Stimulated activated naive B cell treated with anti-CD40 and anti-IgM and Interleukin-4, amounts not matched to agents 10 μg/mL and 1 μg/mL and 100 μg/mL, for 72 hours (primary cell): ENCODE results near the gene FSD2.
A peak's percentile ranks its signal among the peaks of the same experiment; 100 is the strongest.
"Not testable (repeated sequence)": the region's sequence is repeated elsewhere in the genome, so short reads cannot be mapped to it uniquely, and the experiment has no call there.

Experiments used
- ATAC-seq, 2 donors: fragments of 150-1000 bp; cut with Tn5 transposase; replicated peaks; 2 replicates each; pipeline ENCODE4 v1.10.0; 2021; ENCODE audit warnings: moderate library complexity in 1 of 2
- DNase-seq: peaks from one replicate; pipeline ENCODE4 v3.0.0; 2021
- H3K27ac Mint-ChIP-seq: one replicate; pipeline ENCODE4 v1.8.0; 2022; ENCODE audit warnings: mild to moderate bottlenecking, mixed read lengths
- H3K27me3 Mint-ChIP-seq, 2 donors: one replicate each; pipeline ENCODE4 v1.8.0; 2022; ENCODE audit warnings: mixed read lengths in 2 of 2
- H3K36me3 Mint-ChIP-seq, 2 donors: one replicate each; pipeline ENCODE4 v1.8.0; 2022; ENCODE audit warnings: mixed read lengths in 2 of 2, mild to moderate bottlenecking in 1 of 2
- H3K4me1 Mint-ChIP-seq, 2 donors: one replicate each; pipeline ENCODE4 v1.8.0; 2022; ENCODE audit warnings: mixed read lengths in 2 of 2, mild to moderate bottlenecking in 1 of 2
- H3K4me3 Mint-ChIP-seq, 2 donors: one replicate each; pipeline ENCODE4 v1.8.0; 2022; ENCODE audit warnings: mild to moderate bottlenecking in 2 of 2, mixed read lengths in 2 of 2, moderate library complexity in 1 of 2
- H3K9me3 Mint-ChIP-seq, 2 donors: one replicate each; pipeline ENCODE4 v1.8.0; 2022; ENCODE audit warnings: mixed read lengths in 2 of 2, mild to moderate bottlenecking in 1 of 2

The FSD2 gene

GRCh38 chr15:82798104-82798503 lies 7.8 kb downstream of the FSD2 start:
- H3K27me3 Mint-ChIP-seq: peaks cover 12 to 18% of the 10 kb centered on the region in 2 donors
- ATAC-seq (no peak), DNase-seq (no peak)
- H3K9me3 Mint-ChIP-seq: peaks cover 5 to 7% of the 10 kb centered on the region in 2 donors
- H3K27ac Mint-ChIP-seq: no peak overlapping the region
- H3K4me3 Mint-ChIP-seq: no peak overlapping the region
- peaks cover 11 to 21% of the 10 kb centered on the region in 2 donors for H3K4me1 Mint-ChIP-seq
- peaks cover 5 to 6% of the 10 kb centered on the region in 2 donors for H3K36me3 Mint-ChIP-seq

- no peak overlapping the region for H3K4me3 Mint-ChIP-seq
- H3K36me3 Mint-ChIP-seq: peaks cover 3 to 6% of the 10 kb centered on the region in 2 donors
- H3K4me1 Mint-ChIP-seq: no peaks in the 10 kb centered on the region
- H3K27me3 Mint-ChIP-seq: peaks cover 5 to 13% of the 10 kb centered on the region in 2 donors
- no peak overlapping the region for H3K27ac Mint-ChIP-seq
- DNase-seq (no peak), ATAC-seq (no peak)
- peaks cover 5 to 7% of the 10 kb centered on the region in 2 donors for H3K9me3 Mint-ChIP-seq
Measured at GRCh38 chr15:82793737-82794136, 12.1 kb downstream of the FSD2 start.

- Mint-ChIP-seq H3K9me3 (peaks cover 5 to 7% of the 10 kb centered on the region in 2 donors), H3K4me3 (no peak overlapping the region), H3K27ac (peak overlapping the region; percentile 62), H3K4me1 (no peaks in the 10 kb centered on the region), H3K36me3 (peaks cover 3 to 6% of the 10 kb centered on the region in 2 donors), H3K27me3 (peaks cover 5 to 13% of the 10 kb centered on the region in 2 donors)
- ATAC-seq (no peak), DNase-seq (no peak)
Measured at GRCh38 chr15:82792068-82792467, 13.8 kb downstream of the FSD2 start.

GRCh38 chr15:82790321-82790720 lies 15.5 kb downstream of the FSD2 start:
- no peak overlapping the region for H3K4me3 Mint-ChIP-seq
- no peaks in the 10 kb centered on the region for H3K4me1 Mint-ChIP-seq
- no peak for DNase-seq
- no peak for ATAC-seq
- no peak overlapping the region for H3K27ac Mint-ChIP-seq
- peaks cover 5 to 7% of the 10 kb centered on the region in 2 donors for H3K9me3 Mint-ChIP-seq
- H3K27me3 Mint-ChIP-seq: peaks cover 5 to 7% of the 10 kb centered on the region in 2 donors
- peaks cover 3 to 6% of the 10 kb centered on the region in 2 donors for H3K36me3 Mint-ChIP-seq

- Mint-ChIP-seq H3K27me3 (peaks cover 5 to 6% of the 10 kb centered on the region in 2 donors), H3K27ac (no peak overlapping the region), H3K4me1 (no peaks in the 10 kb centered on the region), H3K36me3 (peaks cover 3 to 6% of the 10 kb centered on the region in 2 donors), H3K9me3 (peaks cover 5 to 7% of the 10 kb centered on the region in 2 donors), H3K4me3 (no peak overlapping the region)
- no peak for DNase-seq
- no peak for ATAC-seq
Measured at GRCh38 chr15:82789491-82789890, 16.4 kb downstream of the FSD2 start.

DNA sequence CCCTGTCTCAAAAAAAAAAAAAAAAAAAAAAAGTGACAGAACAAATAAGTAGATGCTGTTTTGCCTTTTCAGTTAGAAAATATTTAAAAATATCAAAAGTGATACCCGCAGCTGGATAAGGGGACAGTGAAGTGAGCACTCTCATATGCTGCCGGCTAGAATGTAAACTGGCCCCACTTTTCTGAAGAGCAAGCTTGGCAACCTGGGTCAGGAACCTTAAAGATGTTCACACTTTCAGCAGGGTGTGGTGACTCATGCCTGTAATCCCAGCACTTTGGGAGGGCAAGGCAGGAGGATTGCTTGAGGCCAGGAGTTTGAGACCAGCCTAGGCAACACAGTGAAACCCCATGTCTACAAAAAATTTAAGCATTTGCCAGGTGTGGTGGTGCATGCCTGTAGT lies 17.4 kb downstream of the FSD2 start:
- DNase-seq: no peak
- no peaks in the 10 kb centered on the region for H3K4me1 Mint-ChIP-seq
- no peak overlapping the region for H3K27ac Mint-ChIP-seq

GRCh38 chr15:82781349-82781748 lies 24.5 kb downstream of the FSD2 start:
- ATAC-seq: no peak
- Mint-ChIP-seq H3K9me3 (no peaks in the 10 kb centered on the region), H3K27ac (no peak overlapping the region), H3K4me3 (no peak overlapping the region), H3K36me3 (peaks cover 0 to 12% of the 10 kb centered on the region in 2 donors), H3K27me3 (peaks cover 8 to 12% of the 10 kb centered on the region in 2 donors), H3K4me1 (no peaks in the 10 kb centered on the region)
- DNase-seq: no peak

More for the DNA sequence above, 17.4 kb downstream of the FSD2 start:
- ATAC-seq: no peak
- H3K4me3 Mint-ChIP-seq: no peak overlapping the region
- H3K27me3 Mint-ChIP-seq: peaks cover 6 to 12% of the 10 kb centered on the region in 2 donors
- H3K9me3 Mint-ChIP-seq: no peaks in the 10 kb centered on the region
- no peaks in the 10 kb centered on the region for H3K36me3 Mint-ChIP-seq

DNA sequence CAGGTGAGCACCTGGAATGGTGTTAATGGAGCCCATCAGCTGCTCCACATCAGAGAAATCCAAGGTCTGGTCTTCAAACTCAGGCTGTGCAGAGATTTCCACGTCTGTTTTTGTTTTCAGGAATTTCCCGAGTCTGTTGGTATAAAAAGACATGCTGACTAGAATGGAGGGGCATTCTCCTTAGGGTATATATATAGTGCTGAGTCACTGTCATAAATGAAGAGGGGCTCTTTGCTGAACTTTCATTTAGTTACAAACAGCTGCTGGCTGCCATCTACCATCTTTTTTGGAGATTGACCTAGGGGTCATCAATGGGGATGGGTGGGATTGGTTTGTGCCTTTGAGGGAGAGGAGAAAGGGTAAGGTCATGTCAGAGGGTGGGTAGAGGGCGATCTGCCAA lies 27.1 kb downstream of the FSD2 start:
- Mint-ChIP-seq H3K4me1 (no peaks in the 10 kb centered on the region), H3K27me3 (peaks cover 4 to 9% of the 10 kb centered on the region in 2 donors), H3K9me3 (no peaks in the 10 kb centered on the region), H3K4me3 (no peak overlapping the region), H3K27ac (peak overlapping the region; percentile 25), H3K36me3 (peaks cover 2 to 18% of the 10 kb centered on the region in 2 donors)
- no peak for DNase-seq
- no peak for ATAC-seq

DNA sequence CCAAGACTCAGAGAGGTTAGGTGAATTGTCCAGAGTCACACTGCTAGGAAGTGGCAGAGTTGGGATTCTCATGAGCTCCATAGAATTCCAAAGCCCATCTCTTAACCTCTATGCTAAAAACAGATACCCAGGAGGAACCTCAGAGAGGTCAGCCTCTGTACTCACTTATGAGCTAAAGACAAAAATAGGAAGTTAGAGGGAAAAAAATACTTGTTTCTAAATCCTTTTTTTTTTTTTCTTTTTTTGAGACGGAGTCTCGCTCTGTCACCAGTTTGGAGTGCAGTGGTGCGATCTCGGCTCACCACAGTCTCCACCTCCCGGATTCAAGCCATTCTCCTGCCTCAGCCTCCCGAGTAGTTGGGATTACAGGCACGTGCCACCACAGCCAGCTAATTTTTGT lies 31.4 kb downstream of the FSD2 start:
- Mint-ChIP-seq H3K27me3 (peaks cover 0 to 4% of the 10 kb centered on the region in 2 donors), H3K36me3 (peaks cover 2 to 15% of the 10 kb centered on the region in 2 donors), H3K27ac (no peak overlapping the region), H3K4me1 (peaks cover 0 to 3% of the 10 kb centered on the region in 2 donors), H3K4me3 (no peak overlapping the region), H3K9me3 (no peaks in the 10 kb centered on the region)
- DNase-seq (no peak), ATAC-seq (no peak)

DNA sequence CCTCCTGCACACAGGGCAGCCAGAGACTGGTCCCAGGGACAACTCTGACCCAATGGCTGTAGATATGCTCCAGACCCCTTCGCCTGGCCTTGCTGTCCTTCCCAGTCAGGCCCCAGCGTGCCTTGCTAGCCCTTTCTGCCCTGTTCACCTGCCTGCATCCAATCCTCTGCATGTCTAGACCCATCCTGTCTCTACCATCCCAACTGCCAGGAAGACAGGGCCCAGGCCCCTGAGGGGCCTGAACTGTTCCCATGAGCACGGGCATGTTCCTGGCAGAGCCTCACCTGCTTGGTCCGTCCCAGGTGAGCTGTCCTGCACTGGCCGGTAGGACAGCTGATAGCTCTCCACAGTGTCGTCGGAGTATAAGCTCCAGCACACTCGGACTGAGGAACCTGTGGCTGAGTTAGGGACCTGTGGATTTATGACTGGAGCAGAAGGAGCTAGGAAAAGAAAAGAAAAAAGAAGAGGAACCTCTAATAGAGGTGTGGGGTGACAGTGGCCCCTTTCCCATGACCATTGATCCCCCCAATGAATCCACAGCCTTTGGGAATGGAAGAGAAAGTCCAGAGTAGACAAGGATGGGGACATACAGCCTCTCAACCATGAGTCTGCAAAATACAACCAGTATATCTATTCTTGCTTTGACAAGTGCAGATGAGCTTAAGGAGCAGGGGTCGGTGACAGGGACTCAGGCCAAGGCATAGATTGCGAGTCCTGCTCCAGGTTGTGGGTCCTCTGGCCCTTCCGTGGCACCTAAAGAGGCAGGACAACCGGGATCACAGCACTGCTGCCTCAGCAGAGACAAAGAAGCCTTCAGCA lies 33.9 kb downstream of the FSD2 start:
- peaks cover 0 to 3% of the 10 kb centered on the region in 2 donors for H3K9me3 Mint-ChIP-seq
- H3K27me3 Mint-ChIP-seq: peaks cover 0 to 4% of the 10 kb centered on the region in 2 donors
- ATAC-seq (no peak), DNase-seq (no peak)
- peaks cover 0 to 3% of the 10 kb centered on the region in 2 donors for H3K4me1 Mint-ChIP-seq
- peak overlapping the region; percentile 27 for H3K27ac Mint-ChIP-seq
- H3K4me3 Mint-ChIP-seq: no peak overlapping the region
- peaks cover 14 to 26% of the 10 kb centered on the region in 2 donors for H3K36me3 Mint-ChIP-seq

DNA sequence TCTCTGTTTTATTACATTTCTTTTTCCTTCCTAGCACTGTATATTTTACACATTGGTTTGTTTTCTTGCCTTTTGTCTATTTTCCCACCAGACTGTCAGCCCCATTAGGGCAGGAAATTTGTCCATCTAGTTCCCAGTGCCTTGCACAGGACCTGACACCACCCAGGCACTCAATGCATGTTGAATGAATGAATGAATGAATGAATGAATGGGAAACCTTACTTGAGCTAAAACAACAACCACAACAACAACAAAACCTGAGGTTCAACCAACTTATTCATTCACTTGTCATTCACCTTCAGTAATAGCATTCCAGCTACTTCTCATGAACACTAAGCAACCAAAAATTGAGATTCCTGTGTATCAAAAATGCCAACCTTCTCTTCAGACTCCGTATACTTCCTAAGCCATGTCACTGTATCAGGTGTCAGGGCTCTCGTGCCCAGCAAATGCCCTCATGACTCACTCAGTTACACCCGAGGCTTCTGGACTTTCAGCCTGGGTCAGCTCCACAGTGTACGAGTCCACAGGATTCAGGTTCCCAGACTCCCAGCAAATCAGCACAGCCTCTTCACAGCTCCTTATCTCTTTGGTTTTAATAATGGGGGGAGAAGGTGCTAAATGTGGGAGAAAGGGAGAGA lies 37.3 kb downstream of the FSD2 start:
- no peak for DNase-seq
- H3K9me3 Mint-ChIP-seq: peaks cover 0 to 5% of the 10 kb centered on the region in 2 donors
- no peak for ATAC-seq

GRCh38 chr15:82767163-82767829 lies 38.6 kb downstream of the FSD2 start:
- no peak for DNase-seq
- Mint-ChIP-seq H3K27ac (no peak overlapping the region), H3K4me1 (peaks cover 4 to 12% of the 10 kb centered on the region in 2 donors), H3K9me3 (peaks cover 0 to 5% of the 10 kb centered on the region in 2 donors), H3K36me3 (peaks cover 30 to 42% of the 10 kb centered on the region in 2 donors), H3K4me3 (no peak overlapping the region), H3K27me3 (no peaks in the 10 kb centered on the region)
- no peak for ATAC-seq

More for the DNA sequence above, 37.3 kb downstream of the FSD2 start:
- H3K27me3 Mint-ChIP-seq: peaks cover 0 to 4% of the 10 kb centered on the region in 2 donors
- peaks cover 4 to 8% of the 10 kb centered on the region in 2 donors for H3K4me1 Mint-ChIP-seq
- H3K27ac Mint-ChIP-seq: no peak overlapping the region
- peaks cover 28 to 37% of the 10 kb centered on the region in 2 donors for H3K36me3 Mint-ChIP-seq
- H3K4me3 Mint-ChIP-seq: no peak overlapping the region

DNA sequence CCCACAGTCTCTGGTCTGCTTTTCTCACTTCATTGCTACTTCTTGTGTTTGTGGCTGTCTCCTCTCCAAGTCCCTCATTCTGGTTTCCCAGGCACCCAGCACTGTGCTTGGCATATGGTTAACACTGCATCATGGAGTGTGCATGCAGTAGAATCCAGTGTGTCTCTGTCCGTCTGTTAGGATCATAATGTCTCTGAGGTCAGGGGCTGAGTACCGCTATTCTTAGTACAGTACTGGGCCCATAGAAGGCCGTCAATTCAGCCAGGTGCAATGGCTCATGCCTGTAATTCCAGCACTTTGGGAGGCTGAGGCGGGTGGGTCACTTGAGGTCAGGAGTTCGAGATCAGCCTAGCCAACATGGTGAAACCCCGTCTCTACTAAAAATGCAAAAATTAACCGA lies 39.7 kb downstream of the FSD2 start:
- not testable (repeated sequence) for ATAC-seq, DNase-seq, H3K4me3 Mint-ChIP-seq, H3K27me3 Mint-ChIP-seq, H3K9me3 Mint-ChIP-seq, H3K27ac Mint-ChIP-seq
- Mint-ChIP-seq H3K4me1 (peaks cover 4 to 12% of the 10 kb centered on the region in 2 donors), H3K36me3 (peaks cover 32 to 44% of the 10 kb centered on the region in 2 donors)

- Mint-ChIP-seq H3K36me3 (peaks cover 38 to 57% of the 10 kb centered on the region in 2 donors), H3K27ac (no peak overlapping the region), H3K27me3 (no peaks in the 10 kb centered on the region), H3K4me1 (peaks cover 4 to 9% of the 10 kb centered on the region in 2 donors), H3K4me3 (no peak overlapping the region), H3K9me3 (peaks cover 0 to 5% of the 10 kb centered on the region in 2 donors)
- ATAC-seq: no peak
- DNase-seq: no peak
Measured at GRCh38 chr15:82764740-82765139, 41.1 kb downstream of the FSD2 start.
